Natural killer cell (primary cell): ENCODE measurements around the gene LLGL2. TPM values are rescaled to one million over a fixed set of nuclear protein-coding genes. Genes with fewer than 3 reads are reported as not detected.

Source experiments
- ATAC-seq, 3 donors: fragments of 150-1000 bp in 2 of 3; fragments of 200-7000 bp in 1 of 3; cut with Tn5 transposase; 1 replicate in 1 of 3; 2 replicates in 2 of 3; pipeline ENCODE4 v1.10.0; 2021; ENCODE audit warnings: mild to moderate bottlenecking in 2 of 3, moderate library complexity in 2 of 3
- DNase-seq, 2 donors: peaks; one replicate each; pipeline versions ENCODE4 v3.0.0 to v3.0.0-alpha.2; 2013 to 2021; ENCODE audit warnings: mixed read lengths in 1 of 2
- H3K27ac ChIP-seq: one replicate; pipeline ENCODE4 v1.5.1; 2013; ENCODE audit warnings: mild to moderate bottlenecking, low read length
- H3K27me3 ChIP-seq: one replicate; pipeline ENCODE4 v1.6.1; 2013; ENCODE audit warnings: low read length; ENCODE audit not compliant: control insufficient read depth, insufficient read depth
- H3K36me3 ChIP-seq: one replicate; pipeline ENCODE4 v1.6.1; 2013; ENCODE audit warnings: low read length; ENCODE audit not compliant: control insufficient read depth, insufficient read depth
- H3K4me1 ChIP-seq: one replicate; pipeline ENCODE4 v1.6.1; 2013; ENCODE audit warnings: low read length; ENCODE audit not compliant: control insufficient read depth, insufficient read depth
- H3K4me3 ChIP-seq: one replicate; pipeline ENCODE4 v1.5.1; 2013; ENCODE audit warnings: low read length
- H3K9me3 ChIP-seq: one replicate; pipeline ENCODE4 v1.6.1; 2013; ENCODE audit warnings: low read length; ENCODE audit not compliant: control insufficient read depth, insufficient read depth
- H3K27ac Mint-ChIP-seq, 2 donors: one replicate each; pipeline ENCODE4 v1.8.0; 2022; ENCODE audit warnings: mild to moderate bottlenecking in 2 of 2, mixed read lengths in 2 of 2, moderate library complexity in 1 of 2
- H3K27me3 Mint-ChIP-seq, 2 donors: one replicate each; pipeline ENCODE4 v1.8.0; 2022; ENCODE audit warnings: low read depth in 2 of 2, mixed read lengths in 2 of 2
- H3K36me3 Mint-ChIP-seq: one replicate; pipeline ENCODE4 v1.8.0; 2022; ENCODE audit warnings: mixed read lengths
- H3K4me1 Mint-ChIP-seq, 2 donors: one replicate each; pipeline ENCODE4 v1.8.0; 2022; ENCODE audit warnings: mixed read lengths in 2 of 2
- H3K4me3 Mint-ChIP-seq: one replicate; pipeline ENCODE4 v1.8.0; 2022; ENCODE audit warnings: mild to moderate bottlenecking, moderate library complexity, mixed read lengths
- H3K9me3 Mint-ChIP-seq, 2 donors: one replicate each; pipeline ENCODE4 v1.8.0; 2022; ENCODE audit warnings: mixed read lengths in 2 of 2
- WGBS: methylation state at CpG from one replicate; pipeline ENCODE4 v1.1.7; 2013; ENCODE audit warnings: missing lambda C conversion rate; ENCODE audit not compliant: insufficient coverage; 5-methylcytosine and 5-hydroxymethylcytosine counted together
- intact Hi-C: fragments of 100-400 bp; cut with micrococcal nuclease; formaldehyde crosslinking; loops from one replicate; pipeline ENCODE4 v1.14.2; 2022
- total RNA-seq, 4 donors: library from RNA; stranded (reverse); fragments of 120-200 nt in 1 of 4; gene quantifications; one replicate each; pipeline versions ENCODE4 v1.2.3 to v1.2.4, GENCODE V29; 2013 to 2022
- TF ChIP-seq, protein P1 (sequence below): fragments of 200-600 bp; IDR thresholded peaks from one replicate; pipeline ENCODE4 v1.8.0; 2022; ENCODE audit warnings: antibody characterized with exemption

The LLGL2 gene
- total RNA-seq, 3 donors from 2014 or later (not counting 1 experiment from before 2014, with no cell fraction given), result 229 to 302 (median 244) TPM

DNA sequence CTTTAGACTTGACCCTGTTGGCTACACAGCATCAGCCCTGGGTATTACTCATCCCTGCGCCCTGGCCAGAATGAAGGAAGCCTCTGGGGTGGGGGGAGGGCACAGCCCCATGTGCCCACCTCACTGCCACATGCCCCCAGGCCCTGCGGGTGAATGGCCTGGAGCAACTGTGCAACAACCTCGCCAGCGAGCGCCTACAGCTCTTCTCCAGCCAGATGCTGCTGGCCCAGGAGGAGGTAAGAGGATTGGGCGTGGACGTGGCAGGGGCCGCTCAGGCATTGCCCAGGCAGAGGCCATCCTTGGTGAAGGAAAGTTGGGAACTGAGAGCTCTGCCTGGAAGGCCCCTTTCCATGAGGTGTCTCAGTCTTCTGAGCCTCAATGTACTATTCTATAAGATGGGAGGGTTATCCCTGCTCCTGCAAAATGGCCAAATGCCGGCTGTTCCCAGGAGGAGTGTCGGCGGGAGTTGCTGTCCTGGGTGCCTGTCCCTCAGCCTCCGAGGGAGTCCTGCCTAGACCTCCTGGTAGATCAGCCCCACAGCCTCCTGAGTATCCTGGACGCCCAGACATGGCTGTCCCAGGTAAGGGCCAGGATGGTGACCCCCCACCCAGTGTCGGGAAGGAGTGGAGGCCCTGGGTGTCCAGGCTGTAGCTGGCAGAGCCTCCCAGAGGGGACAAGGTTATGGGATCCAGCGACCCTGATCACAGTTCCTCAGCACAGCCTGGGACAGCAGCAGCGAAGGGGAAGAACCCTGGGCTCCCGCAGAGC lies 71.0 kb downstream of the LLGL2 start:
- 94% methylated on average over 17 of the region's 17 CpGs for WGBS
- ATAC-seq (no peak), DNase-seq (no peak)
- Histone ChIP-seq H3K27ac (no peak overlapping the region), H3K4me3 (no peak overlapping the region), H3K36me3 (peaks cover 5% of the 10 kb centered on the region), H3K9me3 (no peaks in the 10 kb centered on the region), H3K4me1 (no peaks in the 10 kb centered on the region), H3K27me3 (no peaks in the 10 kb centered on the region)
- H3K9me3 Mint-ChIP-seq, result no peaks in the 10 kb centered on the region
- H3K27ac Mint-ChIP-seq, result no peak overlapping the region
- TF ChIP-seq, protein P1, sequence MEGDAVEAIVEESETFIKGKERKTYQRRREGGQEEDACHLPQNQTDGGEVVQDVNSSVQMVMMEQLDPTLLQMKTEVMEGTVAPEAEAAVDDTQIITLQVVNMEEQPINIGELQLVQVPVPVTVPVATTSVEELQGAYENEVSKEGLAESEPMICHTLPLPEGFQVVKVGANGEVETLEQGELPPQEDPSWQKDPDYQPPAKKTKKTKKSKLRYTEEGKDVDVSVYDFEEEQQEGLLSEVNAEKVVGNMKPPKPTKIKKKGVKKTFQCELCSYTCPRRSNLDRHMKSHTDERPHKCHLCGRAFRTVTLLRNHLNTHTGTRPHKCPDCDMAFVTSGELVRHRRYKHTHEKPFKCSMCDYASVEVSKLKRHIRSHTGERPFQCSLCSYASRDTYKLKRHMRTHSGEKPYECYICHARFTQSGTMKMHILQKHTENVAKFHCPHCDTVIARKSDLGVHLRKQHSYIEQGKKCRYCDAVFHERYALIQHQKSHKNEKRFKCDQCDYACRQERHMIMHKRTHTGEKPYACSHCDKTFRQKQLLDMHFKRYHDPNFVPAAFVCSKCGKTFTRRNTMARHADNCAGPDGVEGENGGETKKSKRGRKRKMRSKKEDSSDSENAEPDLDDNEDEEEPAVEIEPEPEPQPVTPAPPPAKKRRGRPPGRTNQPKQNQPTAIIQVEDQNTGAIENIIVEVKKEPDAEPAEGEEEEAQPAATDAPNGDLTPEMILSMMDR, result no peak
- H3K4me3 Mint-ChIP-seq, result no peak overlapping the region
- intact Hi-C loops, result no loop called here
- no peaks in the 10 kb centered on the region for H3K27me3 Mint-ChIP-seq
- peaks cover 0 to 5% of the 10 kb centered on the region in 2 donors for H3K4me1 Mint-ChIP-seq
- H3K36me3 Mint-ChIP-seq, result no peaks in the 10 kb centered on the region

DNA sequence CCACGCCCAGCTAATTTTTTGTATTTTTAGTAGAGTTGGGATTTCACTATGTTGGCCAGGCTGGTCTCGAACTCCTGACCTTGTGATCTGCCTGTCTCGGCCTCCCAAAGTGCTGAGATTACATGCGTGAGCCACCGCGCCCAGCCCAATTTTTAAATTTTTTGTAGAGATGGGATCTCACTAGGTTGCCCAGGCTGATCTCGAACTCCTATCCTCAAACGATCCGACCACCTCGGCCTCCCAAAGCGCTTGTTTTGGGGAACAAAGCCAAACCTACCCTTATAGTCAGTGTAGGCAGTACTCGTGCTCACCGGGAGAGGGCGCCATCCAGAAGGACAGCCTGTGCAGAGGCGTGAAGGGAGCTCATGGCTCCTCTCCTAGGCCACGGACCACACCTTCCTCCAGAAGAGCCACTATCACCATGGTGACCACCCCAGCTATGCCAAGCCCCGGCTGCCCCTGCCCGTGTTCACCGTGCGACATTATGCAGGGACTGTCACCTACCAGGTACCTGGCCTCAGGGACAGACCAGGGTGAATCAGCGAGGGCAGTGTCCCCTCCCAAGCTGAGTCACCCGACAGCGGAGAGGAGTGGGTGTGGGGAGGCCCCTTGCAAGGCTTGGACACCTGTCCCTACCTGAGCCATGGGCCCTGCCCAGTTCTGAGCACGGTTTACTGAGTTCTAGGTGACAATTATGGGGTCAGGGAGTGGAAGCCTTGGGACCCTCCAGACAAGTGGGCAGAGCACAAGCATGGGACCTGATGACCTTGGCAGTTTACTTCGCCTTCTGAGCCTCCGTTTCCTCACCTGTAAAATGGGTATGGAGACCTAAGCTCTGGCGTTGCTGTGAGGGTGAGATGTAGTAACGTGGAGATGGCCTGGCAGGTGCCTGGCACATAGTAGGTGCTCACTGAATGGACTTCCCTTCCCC lies 75.8 kb downstream of the LLGL2 start:
- Histone ChIP-seq H3K27ac (no peak overlapping the region), H3K4me3 (no peak overlapping the region), H3K4me1 (no peaks in the 10 kb centered on the region), H3K27me3 (no peaks in the 10 kb centered on the region), H3K36me3 (no peaks in the 10 kb centered on the region), H3K9me3 (no peaks in the 10 kb centered on the region)
- DNase-seq (peak; percentile 55 to 72), ATAC-seq (peak; percentile 84 to 90 (median 89))
- no peak overlapping the region for H3K27ac Mint-ChIP-seq
- TF ChIP-seq, protein P1, result peak; percentile 71
- no peaks in the 10 kb centered on the region for H3K27me3 Mint-ChIP-seq
- peaks cover 0 to 5% of the 10 kb centered on the region in 2 donors for H3K4me1 Mint-ChIP-seq
- H3K9me3 Mint-ChIP-seq, result no peaks in the 10 kb centered on the region
- intact Hi-C loops, result loop anchor here (1.0 kb wide), 1 partner anchor 147 kb away; no protein-coding TSS in a partner anchor
- no peaks in the 10 kb centered on the region for H3K36me3 Mint-ChIP-seq
- WGBS, result 68% methylated on average over 28 of the region's 28 CpGs
- H3K4me3 Mint-ChIP-seq, result no peak overlapping the region

DNA sequence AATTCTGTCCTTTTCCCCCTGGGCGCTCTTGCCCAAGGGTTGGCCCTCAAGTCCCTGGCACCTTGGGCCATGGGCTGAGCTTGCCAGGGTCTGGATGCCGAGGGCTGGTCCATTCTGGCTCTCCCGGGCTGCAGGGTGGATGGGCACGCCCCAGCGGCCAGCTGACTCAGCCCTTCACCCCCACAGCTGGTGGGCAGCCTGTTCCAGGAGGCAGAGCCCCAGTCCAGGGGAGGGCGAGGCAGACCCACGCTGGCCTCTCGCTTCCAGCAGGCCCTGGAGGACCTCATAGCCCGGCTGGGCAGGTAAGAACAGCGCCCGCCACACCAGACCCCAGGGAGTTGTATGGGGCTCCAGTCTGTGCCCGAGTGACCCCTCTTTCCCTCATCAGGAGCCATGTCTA lies 77.1 kb downstream of the LLGL2 start:
- no peaks in the 10 kb centered on the region for H3K36me3 Mint-ChIP-seq
- WGBS, result 94% methylated on average over 12 of the region's 12 CpGs

More for the DNA sequence above, 77.1 kb downstream of the LLGL2 start:
- H3K9me3 ChIP-seq, result no peaks in the 10 kb centered on the region
- H3K27ac ChIP-seq, result no peak overlapping the region
- TF ChIP-seq, protein P1, result no peak
- intact Hi-C loops, result no loop called here
- no peaks in the 10 kb centered on the region for H3K36me3 ChIP-seq
- no peak overlapping the region for H3K4me3 ChIP-seq
- H3K4me1 Mint-ChIP-seq, result peaks cover 0 to 5% of the 10 kb centered on the region in 2 donors
- no peak overlapping the region for H3K4me3 Mint-ChIP-seq
- no peaks in the 10 kb centered on the region for H3K27me3 ChIP-seq
- no peaks in the 10 kb centered on the region for H3K4me1 ChIP-seq
- no peak overlapping the region for H3K27ac Mint-ChIP-seq
- DNase-seq (no peak), ATAC-seq (no peak)
- no peaks in the 10 kb centered on the region for H3K9me3 Mint-ChIP-seq
- no peaks in the 10 kb centered on the region for H3K27me3 Mint-ChIP-seq
